Right lobe of liver (tissue), 4 donors: ENCODE data around the gene STPG2.

Experiments used
- CTCF ChIP-seq, 4 donors: fragments of 200-600 bp in 3 of 4; fragments of 450-650 bp in 1 of 4; IDR thresholded peaks; one replicate each; pipeline versions ENCODE4 v1.5.1 to v1.8.0; 2016 to 2022; ENCODE audit warnings: antibody characterized with exemption in 4 of 4, mild to moderate bottlenecking in 2 of 4
- POLR2A ChIP-seq: fragments of 450-650 bp; IDR thresholded peaks from one replicate; pipeline ENCODE4 v1.6.1; 2017; ENCODE audit warnings: antibody characterized with exemption, mild to moderate bottlenecking
- donor health status: DM: no; HTN: no; CAD: no.
- donor health status: DM: no; HTN: no; CAD: no.
- donor health status: DM: no; HTN: yes; CAD: no.

- TF ChIP-seq CTCF (IDR thresholded peaks at IDR 0.05) (no peak), POLR2A (no peak)
These were observed 452.1 kb downstream of the STPG2 start for GRCh38 chr4:97691111-97691605.
